Vagina (tissue), 2 donors: ENCODE data around the gene COQ8A. TPM values are rescaled to one million over a fixed set of nuclear protein-coding genes. Genes with fewer than 3 reads are reported as not detected.

Experiments used
- DNase-seq, 2 donors: peaks; one replicate each; pipeline ENCODE4 v3.0.0-alpha.2; 2017; ENCODE audit errors: extremely low spot score in 2 of 2
- H3K27ac ChIP-seq: fragments of 200-600 bp; sonication (generic); one replicate; pipeline ENCODE4 v1.5.1; 2019
- H3K27me3 ChIP-seq: fragments of 200-600 bp; sonication (generic); one replicate; pipeline ENCODE4 v1.5.1; 2019
- H3K36me3 ChIP-seq, 2 donors: fragments of 200-600 bp; sonication (generic); one replicate each; pipeline ENCODE4 v1.5.1; 2017 to 2019
- H3K4me1 ChIP-seq: fragments of 200-600 bp; sonication (generic); one replicate; pipeline ENCODE4 v1.5.1; 2019
- H3K4me3 ChIP-seq, 2 donors: fragments of 200-600 bp; sonication (generic); 1 replicate in 1 of 2; 2 replicates in 1 of 2; pipeline ENCODE4 v1.5.1; 2016 to 2019
- H3K9me3 ChIP-seq: fragments of 200-600 bp; sonication (generic); one replicate; pipeline ENCODE4 v1.5.1; 2019
- CTCF ChIP-seq, 3 experiments: fragments of 450-650 bp in 2 of 3; fragments of 200-600 bp in 1 of 3; sonication (generic) in 1 of 3; IDR thresholded peaks; one replicate each; pipeline ENCODE4 v1.5.1; 2017 to 2019; ENCODE audit warnings: antibody characterized with exemption in 3 of 3, mild to moderate bottlenecking in 2 of 3, moderate library complexity in 2 of 3
- POLR2A ChIP-seq, 2 donors: fragments of 450-650 bp; IDR thresholded peaks; one replicate each; pipeline ENCODE4 v1.6.1; 2017; ENCODE audit warnings: antibody characterized with exemption in 2 of 2, mild to moderate bottlenecking in 2 of 2, moderate library complexity in 2 of 2
- POLR2AphosphoS5 ChIP-seq, 2 donors: sonication (generic); formaldehyde crosslinking; IDR thresholded peaks; one replicate each; pipeline ENCODE4 v1.9.0; 2017; ENCODE audit warnings: antibody characterized with exemption in 2 of 2, mild to moderate bottlenecking in 2 of 2, low read depth in 1 of 2; ENCODE audit not compliant: insufficient read depth in 1 of 2
- intact Hi-C: fragments of 100-400 bp; cut with DNase I; formaldehyde crosslinking; loops from one replicate; pipeline ENCODE4 v1.15.1; 2023
- total RNA-seq: library from RNA; depleted of rRNA; stranded (reverse); fragments of >200 nt; gene quantifications from one replicate; pipeline ENCODE4 v1.2.3, GENCODE V29; 2016

Gene COQ8A
- total RNA-seq, 1 donor from 2014 or later: 44.9 TPM

GRCh38 chr1:226942392-226942791 lies 2.3 kb downstream of the COQ8A start:
- intact Hi-C loops: no loop called here
- H3K4me1 ChIP-seq: peaks cover 61% of the 10 kb centered on the region
- H3K9me3 ChIP-seq: no peaks in the 10 kb centered on the region
- TF ChIP-seq POLR2A (IDR thresholded peaks at IDR 0.05) (no peak), CTCF (IDR thresholded peaks at IDR 0.05) (no peak), POLR2AphosphoS5 (IDR thresholded peaks at IDR 0.05; ENCODE audit: insufficient read depth in 1 of 2, low read depth in 1 of 2) (no peak)
- H3K27me3 ChIP-seq: no peaks in the 10 kb centered on the region
- H3K4me3 ChIP-seq: no peak overlapping the region
- H3K27ac ChIP-seq: no peak overlapping the region
- no peak for DNase-seq
- no peaks in the 10 kb centered on the region for H3K36me3 ChIP-seq

GRCh38 chr1:226943156-226943555 lies 3.1 kb downstream of the COQ8A start:
- intact Hi-C loops: no loop called here
- no peaks in the 10 kb centered on the region for H3K9me3 ChIP-seq
- DNase-seq: no peak
- H3K27me3 ChIP-seq: no peaks in the 10 kb centered on the region
- no peak overlapping the region for H3K27ac ChIP-seq
- H3K4me3 ChIP-seq: no peak overlapping the region
- no peaks in the 10 kb centered on the region for H3K36me3 ChIP-seq
- TF ChIP-seq CTCF (IDR thresholded peaks at IDR 0.05): no peak
- no peak for TF ChIP-seq POLR2A (IDR thresholded peaks at IDR 0.05)
- no peak for TF ChIP-seq POLR2AphosphoS5 (IDR thresholded peaks at IDR 0.05; ENCODE audit: insufficient read depth in 1 of 2, low read depth in 1 of 2)
- H3K4me1 ChIP-seq: peaks cover 59% of the 10 kb centered on the region

GRCh38 chr1:226943927-226944326 lies 3.8 kb downstream of the COQ8A start:
- Histone ChIP-seq H3K36me3 (no peaks in the 10 kb centered on the region), H3K4me1 (peaks cover 52% of the 10 kb centered on the region), H3K27me3 (no peaks in the 10 kb centered on the region), H3K9me3 (no peaks in the 10 kb centered on the region), H3K4me3 (no peak overlapping the region), H3K27ac (no peak overlapping the region)
- no peak for TF ChIP-seq POLR2A (IDR thresholded peaks at IDR 0.05)
- TF ChIP-seq CTCF (IDR thresholded peaks at IDR 0.05): no peak
- no peak for TF ChIP-seq POLR2AphosphoS5 (IDR thresholded peaks at IDR 0.05; ENCODE audit: insufficient read depth in 1 of 2, low read depth in 1 of 2)
- no peak for DNase-seq
- intact Hi-C loops: no loop called here

- Histone ChIP-seq H3K9me3 (no peaks in the 10 kb centered on the region), H3K36me3 (no peaks in the 10 kb centered on the region), H3K27ac (no peak overlapping the region), H3K27me3 (no peaks in the 10 kb centered on the region), H3K4me3 (no peak overlapping the region), H3K4me1 (peaks cover 58% of the 10 kb centered on the region)
- TF ChIP-seq POLR2A (IDR thresholded peaks at IDR 0.05): no peak
- no peak for TF ChIP-seq CTCF (IDR thresholded peaks at IDR 0.05)
- no peak for TF ChIP-seq POLR2AphosphoS5 (IDR thresholded peaks at IDR 0.05; ENCODE audit: insufficient read depth in 1 of 2, low read depth in 1 of 2)
- DNase-seq: no peak
- intact Hi-C loops: no loop called here
Measured at GRCh38 chr1:226945106-226945857, 5.2 kb downstream of the COQ8A start.

GRCh38 chr1:226945858-226946245 lies 5.8 kb downstream of the COQ8A start:
- peaks cover 54% of the 10 kb centered on the region for H3K4me1 ChIP-seq
- H3K4me3 ChIP-seq: no peak overlapping the region
- no peaks in the 10 kb centered on the region for H3K36me3 ChIP-seq
- no peak for TF ChIP-seq POLR2A (IDR thresholded peaks at IDR 0.05)
- no peak for TF ChIP-seq POLR2AphosphoS5 (IDR thresholded peaks at IDR 0.05; ENCODE audit: insufficient read depth in 1 of 2, low read depth in 1 of 2)
- no peak for TF ChIP-seq CTCF (IDR thresholded peaks at IDR 0.05)
- DNase-seq: no peak
- no peaks in the 10 kb centered on the region for H3K27me3 ChIP-seq
- intact Hi-C loops: no loop called here
- H3K27ac ChIP-seq: no peak overlapping the region
- no peaks in the 10 kb centered on the region for H3K9me3 ChIP-seq
